Liver (tissue), 9 donors: ENCODE data around the gene DDX31. TPM values are rescaled to one million over a fixed set of nuclear protein-coding genes. Genes with fewer than 3 reads are reported as not detected.

Experiments
- DNase-seq: peaks from one replicate; pipeline ENCODE4 v3.0.0-alpha.2; 2017; ENCODE audit warnings: low spot score
- H3K27ac ChIP-seq, 2 donors: one replicate each; pipeline ENCODE4 v1.7.0; 2013; ENCODE audit warnings: inconsistent platforms in 2 of 2, low read length in 2 of 2, control low read depth in 1 of 2, low read depth in 1 of 2, mild to moderate bottlenecking in 1 of 2
- H3K27me3 ChIP-seq, 4 donors: one replicate each; pipeline versions ENCODE4 v1.6.1 to v1.7.0; 2013; ENCODE audit warnings: low read length in 3 of 4, inconsistent platforms in 1 of 4, mild to moderate bottlenecking in 1 of 4, moderate library complexity in 1 of 4; ENCODE audit not compliant: control insufficient read depth in 4 of 4, insufficient read depth in 4 of 4
- H3K36me3 ChIP-seq, 4 donors: one replicate each; pipeline versions ENCODE4 v1.6.1 to v1.7.0; 2013; ENCODE audit warnings: low read length in 3 of 4, mild to moderate bottlenecking in 3 of 4, low read depth in 1 of 4, moderate library complexity in 1 of 4; ENCODE audit not compliant: control insufficient read depth in 4 of 4, insufficient read depth in 3 of 4
- H3K4me1 ChIP-seq, 4 donors: one replicate each; pipeline versions ENCODE4 v1.6.1 to v1.7.0; 2013; ENCODE audit warnings: low read length in 3 of 4, mild to moderate bottlenecking in 3 of 4, moderate library complexity in 1 of 4; ENCODE audit not compliant: control insufficient read depth in 4 of 4, insufficient read depth in 4 of 4
- H3K4me3 ChIP-seq, 3 donors: one replicate each; pipeline versions ENCODE4 v1.6.1 to v1.7.0; 2013; ENCODE audit warnings: low read length in 3 of 3, control low read depth in 1 of 3, low read depth in 1 of 3, mild to moderate bottlenecking in 1 of 3
- H3K9ac ChIP-seq, 2 donors: one replicate each; pipeline ENCODE4 v1.7.0; 2013; ENCODE audit warnings: low read length in 2 of 2, mild to moderate bottlenecking in 2 of 2, moderate library complexity in 2 of 2, control low read depth in 1 of 2, low read depth in 1 of 2
- H3K9me3 ChIP-seq, 4 donors: one replicate each; pipeline versions ENCODE4 v1.6.1 to v1.7.0; 2013; ENCODE audit warnings: low read length in 3 of 4; ENCODE audit not compliant: control insufficient read depth in 4 of 4
- ATF3 ChIP-seq: IDR thresholded peaks from 2 replicates; pipeline ENCODE4 v1.6.1; 2016; ENCODE audit warnings: antibody characterized with exemption
- CTCF ChIP-seq: fragments of 150-350 bp; IDR thresholded peaks from 2 replicates; pipeline ENCODE4 v1.5.1; 2017; ENCODE audit warnings: improper control_type of control experiment, low read depth, low read length; ENCODE audit not compliant: missing input control
- EGR1 ChIP-seq, 2 donors: IDR thresholded peaks; 2 replicates each; pipeline ENCODE4 v1.6.1; 2016 to 2018; ENCODE audit warnings: antibody characterized with exemption in 2 of 2, low read depth in 2 of 2
- FOXA1 ChIP-seq: IDR thresholded peaks from 2 replicates; pipeline ENCODE4 v1.6.1; 2016; ENCODE audit warnings: antibody characterized with exemption
- FOXA2 ChIP-seq: IDR thresholded peaks from 2 replicates; pipeline ENCODE4 v1.6.1; 2016; ENCODE audit warnings: antibody characterized with exemption
- GABPA ChIP-seq, 2 donors: IDR thresholded peaks in 1 of 2; conservative IDR thresholded peaks in 1 of 2; 2 replicates each; pipeline ENCODE4 v1.6.1; 2016; ENCODE audit warnings: antibody characterized with exemption in 2 of 2, mild to moderate bottlenecking in 1 of 2, moderate library complexity in 1 of 2
- HNF4A ChIP-seq, 2 donors: conservative IDR thresholded peaks; 2 replicates each; pipeline ENCODE4 v1.6.1; 2016; ENCODE audit warnings: antibody characterized with exemption in 2 of 2, mild to moderate bottlenecking in 2 of 2
- HNF4G ChIP-seq: IDR thresholded peaks from 2 replicates; pipeline ENCODE4 v1.6.1; 2016; ENCODE audit warnings: antibody characterized with exemption
- JUND ChIP-seq, 2 donors: IDR thresholded peaks; 2 replicates each; pipeline ENCODE4 v1.6.1; 2016; ENCODE audit warnings: antibody characterized with exemption in 2 of 2
- MAX ChIP-seq: IDR thresholded peaks from 2 replicates; pipeline ENCODE4 v1.6.1; 2016; ENCODE audit warnings: antibody characterized with exemption
- RAD21 ChIP-seq, 2 donors: IDR thresholded peaks; 2 replicates each; pipeline ENCODE4 v1.6.1; 2016; ENCODE audit warnings: antibody characterized with exemption in 2 of 2, mild to moderate bottlenecking in 2 of 2
- REST ChIP-seq: IDR thresholded peaks from 2 replicates; pipeline ENCODE4 v1.6.1; 2016; ENCODE audit warnings: antibody characterized with exemption, mild to moderate bottlenecking
- SP1 ChIP-seq: IDR thresholded peaks from 2 replicates; pipeline ENCODE4 v1.6.1; 2018; ENCODE audit warnings: antibody characterized with exemption, mild to moderate bottlenecking
- YY1 ChIP-seq: IDR thresholded peaks from 2 replicates; pipeline ENCODE4 v1.6.1; 2016; ENCODE audit warnings: antibody characterized with exemption, mild to moderate bottlenecking
- WGBS: extraction: QIAGEN DNeasy Blood & Tissue Kit; methylation state at CpG from one replicate; pipeline ENCODE4 v1.1.7; 2013; 5-methylcytosine and 5-hydroxymethylcytosine counted together
- polyA plus RNA-seq, 2 donors: library from polyadenylated mRNA; stranded (reverse) in 1 of 2; unstranded in 1 of 2; fragments of 200-250 nt in 1 of 2; fragments of >200 nt in 1 of 2; fragmentation: Nextera tagmentation in 1 of 2; extraction: Ambion mirVana in 1 of 2; gene quantifications; one replicate each; pipeline versions ENCODE4 v1.2.1 to v1.2.3, GENCODE V29; 2013 to 2015
- total RNA-seq, 2 donors: library from RNA; depleted of rRNA; stranded (reverse); fragments of >200 nt; gene quantifications; one replicate each; pipeline ENCODE4 v1.2.3, GENCODE V29; 2014
- donor health status: healthy.
- donor health status: healthy.
- donor health status: healthy.
- donor health status: healthy.
- donor health status: healthy.

DDX31 gene
- total and polyA plus RNA-seq, 4 donors = 2.5 to 9.6 (median 4.5) TPM

- WGBS = 86% methylated on average over 13 of the region's 13 CpGs
- no peak for DNase-seq
Measured at GRCh38 chr9:132551556-132551955, 118.2 kb downstream of the DDX31 start.

GRCh38 chr9:132548751-132549640, 120.8 kb downstream of the DDX31 start:
- whole genome bisulfite sequencing = 65% methylated on average over 17 of the region's 17 CpGs
- H3K27me3 ChIP-seq = peaks cover 0 to 2% (median 0%) of the 10 kb centered on the region in 4 donors
- no peak overlapping the region for H3K4me3 ChIP-seq
- TF ChIP-seq FOXA1 (no peak), GABPA (IDR thresholded peaks at IDR 0.05 in 1 of 2, conservative IDR thresholded peaks at IDR 0.05 in 1 of 2) (no peak), HNF4A (conservative IDR thresholded peaks at IDR 0.05) (no peak), FOXA2 (no peak), JUND (IDR thresholded peaks at IDR 0.05) (no peak), MAX (no peak), REST (no peak)
- no peak for DNase-seq
- no peak overlapping the region for H3K9ac ChIP-seq
- no peaks in the 10 kb centered on the region for H3K36me3 ChIP-seq
- peaks cover 0 to 5% (median 0%) of the 10 kb centered on the region in 4 donors for H3K4me1 ChIP-seq
- H3K9me3 ChIP-seq = no peaks in the 10 kb centered on the region
- H3K27ac ChIP-seq = no peak overlapping the region

More at GRCh38 chr9:132551556-132551955, 118.2 kb downstream of the DDX31 start:
- Histone ChIP-seq H3K9me3 (no peaks in the 10 kb centered on the region), H3K9ac (no peak overlapping the region), H3K4me3 (no peak overlapping the region), H3K36me3 (no peaks in the 10 kb centered on the region), H3K27me3 (peaks cover 0 to 1% (median 0%) of the 10 kb centered on the region in 4 donors), H3K4me1 (peaks cover 0 to under 1% (median 0%) of the 10 kb centered on the region in 4 donors), H3K27ac (no peak overlapping the region)
- no peak for TF ChIP-seq SP1
- TF ChIP-seq MAX = no peak
- TF ChIP-seq RAD21 (IDR thresholded peaks at IDR 0.05) = no peak
- no peak for TF ChIP-seq HNF4A (conservative IDR thresholded peaks at IDR 0.05)
- TF ChIP-seq EGR1 (IDR thresholded peaks at IDR 0.05; ENCODE audit: low read depth in 2 of 2) = no peak
- TF ChIP-seq FOXA2 = no peak
- TF ChIP-seq FOXA1 = no peak

GRCh38 chr9:132547976-132548730, 121.6 kb downstream of the DDX31 start:
- H3K27me3 ChIP-seq = peaks cover 0 to 2% (median 0%) of the 10 kb centered on the region in 4 donors
- DNase-seq = no peak
- no peak overlapping the region for H3K9ac ChIP-seq
- H3K9me3 ChIP-seq = no peaks in the 10 kb centered on the region
- no peak overlapping the region for H3K27ac ChIP-seq
- H3K4me1 ChIP-seq = peaks cover 0 to 5% (median 0%) of the 10 kb centered on the region in 4 donors
- WGBS = 71% methylated on average over 21 of the region's 21 CpGs
- H3K4me3 ChIP-seq = no peak overlapping the region
- H3K36me3 ChIP-seq = no peaks in the 10 kb centered on the region
- TF ChIP-seq CTCF = no peak
- TF ChIP-seq YY1 = no peak
- TF ChIP-seq MAX = no peak
- TF ChIP-seq REST = no peak
- no peak for TF ChIP-seq ATF3
- no peak for TF ChIP-seq HNF4G
